Activated CD4-positive, CD25-positive, alpha-beta regulatory T cell (primary cell): Measurements from ENCODE around the gene LTBP1.

Source experiments
- DNase-seq, 4 experiments: peaks; one replicate each; lab custom pipeline; 2025; lab: John Stamatoyannopoulos, UW

LTBP1 gene

DNA sequence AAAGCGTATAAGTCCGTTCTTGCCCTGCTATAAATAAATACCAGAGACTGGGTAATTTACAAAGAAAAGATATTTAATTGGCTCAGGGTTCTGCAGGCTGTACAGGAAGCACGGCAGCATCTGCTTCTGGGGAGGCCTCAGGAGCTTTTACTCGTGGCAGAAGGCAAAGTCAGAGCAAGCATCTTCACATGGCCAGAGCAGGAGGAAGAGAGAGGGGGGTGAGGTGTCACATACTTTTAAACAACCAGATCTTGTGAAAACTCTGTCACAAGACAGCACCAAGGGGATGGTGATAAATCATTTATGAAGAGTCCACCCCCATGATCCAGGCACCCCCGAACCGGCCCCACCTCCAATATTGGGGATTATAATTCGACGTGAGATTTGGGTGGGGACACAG is 130.6 kb downstream of the LTBP1 start:
- DNase-seq: no peak

DNA sequence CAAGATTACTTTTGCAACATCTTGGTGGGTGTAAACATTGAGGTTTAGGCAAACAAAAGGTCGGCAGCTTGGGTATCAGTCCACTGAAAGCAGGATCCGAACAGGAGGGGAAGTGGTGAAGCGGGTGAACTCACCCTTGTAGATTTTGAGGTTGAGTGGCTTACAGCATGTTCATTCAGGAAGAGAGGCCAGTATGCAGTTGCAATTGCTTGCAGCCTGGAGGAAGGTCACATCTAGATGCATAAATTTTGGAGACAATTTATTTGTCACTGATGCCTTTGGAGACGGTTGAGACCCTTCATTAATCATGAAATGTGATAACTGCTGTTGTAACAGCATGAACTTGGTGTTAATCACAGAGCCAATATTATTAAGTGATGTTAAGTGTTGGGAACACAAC is 131.1 kb downstream of the LTBP1 start:
- no peak for DNase-seq

DNA sequence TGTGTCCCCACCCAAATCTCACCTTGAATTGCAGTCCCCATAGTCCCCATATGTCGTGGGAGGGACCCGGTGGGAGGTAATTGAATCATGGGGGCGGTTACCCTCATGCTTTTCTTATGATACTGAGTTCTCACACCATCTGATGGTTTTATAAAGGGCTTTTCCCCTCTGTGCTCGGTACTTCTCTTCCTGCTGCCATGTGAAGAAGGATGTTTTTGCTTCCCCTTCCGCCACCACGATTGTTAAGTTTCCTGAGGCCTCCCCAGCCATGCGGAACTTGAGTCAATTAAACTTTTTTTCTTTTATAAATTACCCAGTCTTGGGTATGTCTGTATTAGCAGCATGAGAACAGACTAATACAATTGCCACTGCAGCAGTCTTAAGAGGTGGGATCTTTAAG is 134.9 kb downstream of the LTBP1 start:
- DNase-seq: no peak

DNA sequence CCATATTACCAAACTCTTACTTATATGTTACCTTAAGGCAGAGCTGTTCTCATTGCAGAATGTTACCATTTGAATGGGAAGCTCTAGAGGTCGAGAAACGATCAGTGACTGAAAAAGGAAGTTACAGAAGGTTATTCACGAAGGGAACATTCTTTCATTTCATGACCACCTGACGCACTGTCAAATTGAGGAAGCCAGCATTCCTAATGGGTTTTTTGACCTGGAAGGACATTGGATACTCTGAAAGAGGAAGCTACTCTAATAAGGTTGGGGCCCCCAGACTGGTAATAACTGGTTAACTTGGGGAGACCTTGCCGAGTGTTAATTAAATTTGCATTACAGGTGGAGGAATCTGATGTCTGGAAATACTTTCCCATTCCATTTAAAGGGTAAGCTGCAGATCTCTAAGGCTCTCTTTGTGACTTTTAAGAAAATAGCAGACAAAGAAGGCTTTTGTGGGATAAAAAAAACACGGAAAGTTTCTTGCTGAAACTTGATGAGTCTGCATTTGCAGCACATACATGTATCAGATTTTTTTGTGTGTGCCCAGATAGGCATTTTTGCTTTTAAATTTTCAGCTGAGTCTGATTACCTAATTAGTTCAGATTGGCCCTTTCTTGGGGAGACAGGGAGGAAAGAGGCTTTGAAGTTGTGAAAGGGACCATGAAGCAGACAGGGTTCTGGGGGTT is 137.1 kb downstream of the LTBP1 start:
- DNase-seq: no peak

- no peak for DNase-seq
Observed at GRCh38 chr2:33084433-33084832, 137.7 kb downstream of the LTBP1 start.

DNA sequence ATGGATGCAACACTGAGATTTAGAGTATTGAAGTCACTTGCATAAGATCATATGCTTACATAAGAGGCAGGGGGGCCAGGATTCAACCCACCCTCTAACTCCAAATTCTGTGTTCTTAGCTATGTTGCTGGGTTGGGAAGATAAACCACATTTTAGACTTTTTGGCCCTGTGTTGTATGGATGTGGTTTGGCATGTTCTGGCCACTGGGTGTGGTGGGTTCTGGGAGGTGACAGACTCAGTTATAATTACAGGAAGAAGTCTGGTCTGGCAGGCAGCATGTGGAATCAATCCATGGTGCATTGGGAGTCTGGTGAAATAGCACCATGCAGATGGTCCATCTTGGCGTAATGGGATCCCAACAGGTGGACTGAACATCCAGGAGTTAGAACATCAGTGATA is 138.9 kb downstream of the LTBP1 start:
- no peak for DNase-seq

DNA sequence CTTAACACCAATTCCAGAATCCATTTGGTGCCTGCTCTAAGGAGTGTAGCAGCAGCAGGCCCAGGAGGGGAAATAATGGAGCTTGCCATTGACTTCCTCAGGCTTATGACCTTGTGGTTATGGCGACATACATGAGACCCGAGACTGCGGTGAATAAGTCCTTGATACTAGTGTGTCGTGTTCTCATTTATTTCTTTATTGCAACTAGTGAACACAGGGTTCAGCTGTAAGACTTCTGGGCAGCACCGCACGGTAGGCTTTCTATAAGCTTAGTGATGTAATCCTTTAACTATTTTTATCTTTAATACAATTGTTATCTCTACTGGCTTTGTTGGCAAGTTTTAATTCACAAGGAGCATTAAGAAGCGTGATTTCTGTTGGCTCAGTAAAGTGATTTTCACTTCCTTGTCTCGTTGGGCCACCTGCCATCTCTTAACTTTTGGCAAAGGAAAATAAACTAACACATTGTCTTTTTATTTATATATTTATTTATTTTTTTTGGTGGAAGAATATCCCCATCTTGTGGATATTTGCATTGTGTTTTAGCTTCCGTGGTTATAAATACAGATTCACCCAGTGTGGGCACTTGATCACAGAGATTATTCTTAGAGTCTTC is 139.8 kb downstream of the LTBP1 start:
- DNase-seq: no peak

GRCh38 chr2:33090553-33091134 is 143.9 kb downstream of the LTBP1 start:
- DNase-seq: no peak

GRCh38 chr2:33091541-33092123 is 144.9 kb downstream of the LTBP1 start:
- DNase-seq: no peak

DNA sequence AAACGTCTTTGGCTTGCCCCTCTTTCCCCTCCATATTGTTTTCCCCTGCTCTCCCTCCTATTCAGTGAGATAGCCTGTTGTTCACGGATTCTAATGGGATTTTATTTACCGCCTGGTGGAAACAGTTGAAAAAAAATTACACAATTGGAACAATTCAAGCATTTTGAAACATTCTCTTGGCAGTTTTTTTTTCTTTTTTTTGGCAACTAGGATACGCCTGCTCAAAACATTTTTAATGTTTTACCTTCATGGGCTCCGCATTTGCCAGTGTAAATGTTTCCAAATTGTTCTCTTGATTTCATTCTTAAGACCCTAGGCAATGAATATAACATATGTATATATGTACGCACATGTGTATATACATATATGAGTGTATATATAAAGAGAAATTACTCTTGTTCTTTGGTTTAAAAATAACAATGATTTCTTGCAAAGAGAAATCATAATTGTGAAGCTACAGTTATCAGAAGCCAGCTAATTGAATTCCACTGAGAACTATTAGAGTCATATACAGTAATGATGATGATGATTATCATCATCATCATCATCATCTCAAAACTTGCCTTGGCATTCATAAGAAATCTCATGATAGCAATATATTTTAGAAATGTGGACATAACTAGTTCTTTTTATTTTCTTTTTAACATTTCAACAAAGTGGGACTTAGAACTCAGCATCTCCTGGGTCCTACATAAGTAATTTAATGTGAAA is 146.7 kb downstream of the LTBP1 start:
- no peak for DNase-seq

DNA sequence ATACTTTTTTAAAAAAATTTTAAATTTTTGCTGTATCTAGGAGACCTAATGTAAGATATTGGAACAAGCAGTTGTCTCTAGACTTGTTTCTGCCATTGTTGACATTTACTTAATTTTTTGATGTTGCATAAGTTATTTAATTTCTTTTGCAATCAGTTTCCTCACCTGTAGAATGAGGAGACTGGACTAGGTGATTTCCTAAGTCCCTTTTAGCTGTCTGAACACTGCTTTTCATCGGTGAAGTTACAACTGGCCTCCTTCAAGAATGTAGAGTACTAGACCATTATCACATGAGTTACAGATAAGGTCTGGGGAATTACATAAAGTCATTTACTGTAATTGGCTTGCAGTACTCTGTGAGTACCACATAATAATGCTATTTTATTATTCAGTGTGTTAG is 147.6 kb downstream of the LTBP1 start:
- DNase-seq: no peak

GRCh38 chr2:33099989-33100388 is 153.2 kb downstream of the LTBP1 start:
- DNase-seq: no peak

DNA sequence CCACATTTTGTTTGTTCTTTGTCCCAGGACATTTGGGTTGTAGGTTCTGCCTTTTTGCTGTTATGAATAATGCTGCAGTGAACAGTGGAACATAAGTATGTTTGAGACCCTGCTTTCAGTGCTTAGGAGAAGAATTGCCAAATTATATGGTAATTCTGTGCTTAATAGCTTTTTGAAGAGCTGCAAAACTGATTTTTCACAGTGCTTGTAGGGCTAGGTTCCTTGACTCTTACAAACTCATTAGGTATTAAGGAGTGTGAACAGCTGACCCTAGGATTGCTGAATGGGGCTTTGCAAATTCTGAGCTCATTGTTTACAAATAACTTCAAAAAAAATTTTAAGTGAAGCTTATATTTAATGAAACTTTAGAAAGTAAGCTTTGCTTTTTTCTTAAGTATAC is 154.2 kb downstream of the LTBP1 start:
- no peak for DNase-seq

- no peak for DNase-seq
Observed at GRCh38 chr2:33104052-33104623, 157.4 kb downstream of the LTBP1 start.

DNA sequence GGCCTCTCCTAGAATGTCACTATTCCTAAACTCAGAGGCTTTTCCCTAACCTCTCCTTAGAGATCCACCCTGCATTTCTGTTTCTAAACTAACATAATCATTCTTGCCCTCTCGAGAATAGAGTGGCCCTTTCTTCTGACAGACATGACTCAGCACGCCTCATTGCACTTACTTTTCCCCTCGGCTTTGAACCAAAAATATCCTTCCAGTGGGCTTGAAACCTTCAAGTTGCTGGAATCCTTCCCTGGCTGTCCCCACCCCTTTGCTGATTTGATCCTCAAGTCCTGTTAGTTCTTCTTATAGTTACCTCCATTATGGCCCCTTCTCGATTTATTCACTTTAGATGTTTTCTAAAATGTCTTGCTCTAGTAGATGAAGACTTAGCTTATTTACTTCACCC is 158.0 kb downstream of the LTBP1 start:
- DNase-seq: no peak

DNA sequence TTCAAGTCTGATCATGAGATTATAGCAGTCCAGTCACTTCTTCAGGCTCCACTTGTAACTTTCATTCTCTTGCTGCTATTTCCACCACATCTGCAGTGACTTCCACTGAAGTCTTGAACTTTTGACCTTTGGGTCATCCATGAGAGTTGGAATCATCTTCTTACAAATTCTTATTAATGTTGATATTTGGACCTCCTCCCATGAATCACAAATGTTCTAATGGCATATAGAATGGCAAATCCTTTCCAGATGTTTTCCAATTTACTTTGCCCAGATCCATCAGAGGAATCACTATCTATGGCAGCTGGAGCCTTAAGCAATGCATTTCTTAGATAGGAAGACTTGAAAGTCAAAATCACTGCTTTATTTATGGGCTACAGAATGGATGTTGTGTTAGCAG is 159.4 kb downstream of the LTBP1 start:
- no peak for DNase-seq

DNA sequence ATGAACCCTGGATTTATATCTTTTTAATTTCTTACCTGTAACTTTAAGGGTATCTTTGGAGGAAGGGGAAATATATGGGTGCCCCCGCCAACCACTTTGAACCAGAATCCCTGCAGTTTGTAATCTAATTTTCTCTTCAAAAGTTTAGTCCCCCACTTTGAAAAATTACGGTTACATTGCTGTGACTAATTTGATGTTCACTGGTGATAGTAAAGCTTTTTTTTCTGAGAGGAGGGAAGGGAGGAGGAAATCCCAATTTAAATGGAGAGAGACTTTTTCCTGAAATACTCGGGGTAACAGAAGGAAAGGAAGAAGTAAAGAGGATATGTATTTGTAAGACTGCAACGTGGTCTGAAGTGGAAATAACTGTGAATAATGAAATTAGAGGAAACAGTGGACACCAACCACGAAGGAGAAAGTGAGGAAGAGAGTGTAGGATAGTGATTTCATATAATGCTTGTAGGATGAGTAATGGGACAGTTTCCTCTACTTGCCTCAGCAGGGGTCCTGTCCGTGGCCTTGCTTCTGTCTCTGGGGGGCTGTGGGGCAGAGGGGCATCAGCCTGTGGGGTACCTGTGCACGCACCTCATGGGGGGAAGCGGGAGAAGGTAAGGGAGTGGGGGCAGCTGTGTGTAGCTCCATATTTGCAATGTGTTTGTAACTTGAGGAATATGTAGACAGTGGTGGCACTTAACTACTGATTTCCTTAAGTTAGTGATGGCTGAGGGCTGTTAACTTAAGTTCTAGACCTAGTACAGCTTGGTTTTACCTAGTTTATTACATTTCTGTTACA is 161.1 kb downstream of the LTBP1 start:
- DNase-seq: no peak

DNA sequence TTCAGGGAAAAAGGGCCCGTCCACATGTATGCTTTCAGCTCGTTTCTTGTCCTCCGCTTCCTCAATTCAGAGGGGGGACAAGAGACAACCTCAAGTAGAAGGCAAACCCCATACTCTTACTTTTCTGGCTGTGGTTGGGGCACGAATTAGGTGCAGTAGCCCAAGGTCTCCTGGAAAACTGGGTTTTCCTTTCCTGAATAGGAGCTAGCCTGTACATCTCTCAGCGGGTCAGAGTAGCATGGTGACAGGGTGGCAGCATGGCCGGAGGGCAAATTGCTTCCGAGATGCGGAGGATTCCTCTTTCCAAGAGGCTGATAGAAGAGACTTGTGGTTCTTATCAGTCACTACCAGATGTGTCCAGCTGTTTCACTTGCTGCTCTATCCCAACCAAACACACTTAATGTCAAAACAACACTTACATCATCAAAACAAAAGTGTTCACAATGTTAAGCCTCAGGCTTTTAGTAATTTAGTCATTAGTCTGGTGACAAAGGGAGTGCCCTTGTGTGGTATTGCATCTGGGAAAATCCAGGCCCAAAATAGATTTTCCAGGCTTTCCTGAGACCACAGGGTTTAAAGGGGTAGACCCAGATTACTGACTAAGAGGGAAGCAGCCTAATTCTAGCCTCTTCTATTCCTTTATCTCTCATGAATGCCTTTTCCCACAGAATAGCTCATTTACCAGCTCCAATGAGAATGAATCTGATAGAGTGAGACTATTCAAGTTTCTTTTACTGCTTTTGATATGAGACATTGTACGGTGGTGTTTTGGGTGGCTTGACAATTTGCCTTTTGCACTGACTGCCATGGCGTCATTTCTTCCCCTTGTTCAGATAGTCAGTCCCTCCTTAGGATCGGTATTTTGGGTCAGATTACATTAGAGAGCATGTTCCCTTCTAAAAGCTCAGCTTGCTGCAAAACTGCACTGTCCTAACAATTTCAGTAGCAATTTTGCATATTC is 162.0 kb downstream of the LTBP1 start:
- no peak for DNase-seq

DNA sequence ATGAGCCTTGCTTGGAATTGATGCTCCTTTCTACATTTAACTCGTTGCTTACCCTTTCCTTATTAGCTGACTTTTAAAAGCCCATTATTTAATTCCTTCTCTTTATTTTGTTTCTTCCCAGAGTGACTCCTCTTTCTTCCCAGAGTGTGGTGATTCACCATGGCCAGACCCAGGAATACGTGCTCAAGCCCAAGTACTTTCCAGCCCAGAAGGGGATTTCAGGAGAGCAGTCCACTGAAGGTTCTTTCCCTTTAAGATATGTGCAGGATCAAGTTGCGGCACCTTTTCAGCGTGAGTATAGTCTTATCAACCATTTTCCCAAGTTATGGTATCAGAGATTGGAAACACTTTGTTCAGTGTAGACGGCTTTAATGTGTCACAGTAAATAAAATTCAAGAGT is 163.7 kb downstream of the LTBP1 start:
- no peak for DNase-seq

GRCh38 chr2:33111002-33111446 is 164.3 kb downstream of the LTBP1 start:
- DNase-seq: no peak
